Measurements from ENCODE around the gene UBE3B. TPM values are rescaled to one million over a fixed set of nuclear protein-coding genes. Genes with fewer than 3 reads are reported as not detected.

The UBE3B gene
- total RNA-seq, 1 donor from 2014 or later = 21.4 TPM

DNA sequence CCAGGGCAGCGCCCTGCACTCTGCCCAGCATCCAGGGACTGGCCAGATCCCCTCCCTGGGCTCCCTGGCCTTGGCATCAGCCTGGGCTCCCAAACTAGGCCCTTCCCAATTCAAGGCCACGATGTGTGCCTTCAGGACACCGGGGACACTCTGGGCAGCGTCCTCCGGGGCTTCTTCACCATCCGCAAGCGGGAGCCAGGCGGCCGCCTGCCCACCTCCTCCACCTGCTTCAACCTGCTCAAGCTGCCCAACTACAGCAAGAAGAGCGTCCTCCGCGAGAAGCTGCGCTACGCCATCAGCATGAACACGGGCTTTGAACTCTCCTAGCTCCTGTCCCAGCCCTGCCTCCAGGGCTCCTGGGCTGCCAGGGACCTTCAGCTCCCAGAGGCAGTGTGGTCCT is 57.0 kb downstream of the UBE3B start:
- H3K9me3 ChIP-seq (ENCODE audit: control insufficient read depth in 3 of 3, low read length in 3 of 3) = no peaks in the 10 kb centered on the region
- no peak overlapping the region for H3K9ac ChIP-seq (ENCODE audit: low read depth in 1 of 3, low read length in 3 of 3)
- H3K27me3 ChIP-seq (ENCODE audit: control insufficient read depth in 3 of 3, insufficient read depth in 3 of 3, low read length in 3 of 3) = no peaks in the 10 kb centered on the region
- no peak overlapping the region for H3K4me3 ChIP-seq (ENCODE audit: low read length in 3 of 3)
- H3K27ac ChIP-seq (ENCODE audit: low read depth, low read length) = no peak overlapping the region
- H3K36me3 ChIP-seq (ENCODE audit: control insufficient read depth in 3 of 3, insufficient read depth in 3 of 3, low read length in 3 of 3) = peaks cover 49 to 79% (median 69%) of the 10 kb centered on the region in 3 donors
- peaks cover 0 to 11% (median 0%) of the 10 kb centered on the region in 3 donors for H3K4me1 ChIP-seq (ENCODE audit: control insufficient read depth in 3 of 3, insufficient read depth in 3 of 3, low read length in 3 of 3)

DNA sequence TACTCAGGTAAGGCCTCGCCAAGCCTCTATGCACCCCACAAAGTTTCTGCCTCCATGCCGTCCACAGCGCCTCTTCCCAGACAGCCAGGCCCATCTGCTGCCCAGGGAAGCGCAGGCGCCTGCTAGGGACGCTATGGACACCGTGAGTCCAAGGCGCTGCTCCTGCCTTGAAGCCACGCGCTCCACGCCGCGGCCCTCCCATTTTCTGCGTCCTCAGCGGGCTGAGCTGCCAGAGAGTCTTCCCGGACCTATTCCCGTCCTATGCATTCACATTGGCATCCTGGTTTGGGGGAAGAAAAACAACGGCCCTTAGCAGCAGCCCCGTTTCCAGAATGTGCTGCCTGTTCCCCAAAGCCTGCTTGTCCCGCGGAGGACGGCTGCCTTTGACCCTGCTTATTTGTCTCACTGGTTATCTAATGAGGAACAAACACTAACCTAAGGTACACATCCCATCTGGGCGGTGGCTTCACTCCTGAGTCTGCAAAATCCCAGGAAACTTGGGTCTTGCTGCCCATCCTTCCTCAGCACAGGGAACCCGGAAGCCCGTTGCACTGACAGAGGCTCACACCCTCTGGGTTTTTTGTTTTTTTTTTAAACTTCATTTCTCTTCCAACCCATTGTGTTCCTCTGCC is 57.9 kb downstream of the UBE3B start:
- Histone ChIP-seq H3K4me3 (ENCODE audit: low read length in 3 of 3) (no peak overlapping the region), H3K4me1 (ENCODE audit: control insufficient read depth in 3 of 3, insufficient read depth in 3 of 3, low read length in 3 of 3) (peaks cover 0 to 7% (median 0%) of the 10 kb centered on the region in 3 donors), H3K27ac (ENCODE audit: low read depth, low read length) (no peak overlapping the region), H3K27me3 (ENCODE audit: control insufficient read depth in 3 of 3, insufficient read depth in 3 of 3, low read length in 3 of 3) (no peaks in the 10 kb centered on the region), H3K9ac (ENCODE audit: low read depth in 1 of 3, low read length in 3 of 3) (no peak overlapping the region), H3K9me3 (ENCODE audit: control insufficient read depth in 3 of 3, low read length in 3 of 3) (no peaks in the 10 kb centered on the region), H3K36me3 (ENCODE audit: control insufficient read depth in 3 of 3, insufficient read depth in 3 of 3, low read length in 3 of 3) (peaks cover 44 to 71% (median 68%) of the 10 kb centered on the region in 3 donors)

DNA sequence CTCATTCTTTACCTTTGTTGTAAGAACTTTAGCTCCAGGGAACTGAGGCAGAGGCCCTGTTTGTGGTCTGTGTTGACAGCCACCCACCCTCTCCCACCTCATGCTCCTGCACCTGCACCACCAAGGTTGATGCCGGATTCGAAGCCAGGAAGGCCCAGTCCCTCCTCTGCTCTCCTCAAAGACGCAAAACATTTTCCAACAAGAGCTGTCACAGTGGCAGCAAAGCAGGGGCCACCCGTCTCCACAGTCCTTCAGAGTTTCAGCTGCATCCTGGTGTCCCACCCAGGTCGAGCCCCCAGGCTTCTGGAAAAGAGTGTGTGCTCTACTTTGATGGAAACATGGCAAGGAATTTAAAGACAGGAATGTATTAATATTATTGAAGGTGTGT is 58.4 kb downstream of the UBE3B start:
- Histone ChIP-seq H3K9ac (ENCODE audit: low read depth in 1 of 3, low read length in 3 of 3) (no peak overlapping the region), H3K27ac (ENCODE audit: low read depth, low read length) (no peak overlapping the region), H3K27me3 (ENCODE audit: control insufficient read depth in 3 of 3, insufficient read depth in 3 of 3, low read length in 3 of 3) (no peaks in the 10 kb centered on the region), H3K36me3 (ENCODE audit: control insufficient read depth in 3 of 3, insufficient read depth in 3 of 3, low read length in 3 of 3) (peaks cover 41 to 66% (median 62%) of the 10 kb centered on the region in 3 donors), H3K4me1 (ENCODE audit: control insufficient read depth in 3 of 3, insufficient read depth in 3 of 3, low read length in 3 of 3) (peaks cover 0 to 2% (median 0%) of the 10 kb centered on the region in 3 donors), H3K4me3 (ENCODE audit: low read length in 3 of 3) (no peak overlapping the region), H3K9me3 (ENCODE audit: control insufficient read depth in 3 of 3, low read length in 3 of 3) (no peaks in the 10 kb centered on the region)

DNA sequence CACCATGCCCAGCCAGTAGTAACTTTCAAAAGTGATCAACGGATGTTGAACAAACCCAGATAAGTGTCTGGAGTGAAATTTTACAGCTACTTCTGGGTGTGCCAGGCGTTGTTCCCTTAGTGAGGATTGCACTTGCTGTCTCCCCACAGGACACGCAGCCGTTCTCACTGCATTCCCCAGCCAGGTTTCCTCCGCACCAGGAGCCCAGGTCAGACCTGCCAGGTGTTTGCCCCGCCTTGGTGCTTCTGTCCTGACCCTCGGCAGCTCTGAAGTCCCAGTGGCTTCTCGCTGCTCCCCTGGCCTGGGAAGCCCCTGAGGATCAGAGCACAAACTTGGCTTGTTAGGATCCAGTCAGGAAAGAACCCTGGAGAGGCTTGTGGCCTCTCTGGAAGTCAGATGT is 59.7 kb downstream of the UBE3B start:
- no peak overlapping the region for H3K27ac ChIP-seq (ENCODE audit: low read depth, low read length)
- peaks cover 32 to 53% (median 52%) of the 10 kb centered on the region in 3 donors for H3K36me3 ChIP-seq (ENCODE audit: control insufficient read depth in 3 of 3, insufficient read depth in 3 of 3, low read length in 3 of 3)
- H3K9me3 ChIP-seq (ENCODE audit: control insufficient read depth in 3 of 3, low read length in 3 of 3) = no peaks in the 10 kb centered on the region
- no peak overlapping the region for H3K9ac ChIP-seq (ENCODE audit: low read depth in 1 of 3, low read length in 3 of 3)
- no peaks in the 10 kb centered on the region for H3K4me1 ChIP-seq (ENCODE audit: control insufficient read depth in 3 of 3, insufficient read depth in 3 of 3, low read length in 3 of 3)
- H3K27me3 ChIP-seq (ENCODE audit: control insufficient read depth in 3 of 3, insufficient read depth in 3 of 3, low read length in 3 of 3) = no peaks in the 10 kb centered on the region
- no peak overlapping the region for H3K4me3 ChIP-seq (ENCODE audit: low read length in 3 of 3)

DNA sequence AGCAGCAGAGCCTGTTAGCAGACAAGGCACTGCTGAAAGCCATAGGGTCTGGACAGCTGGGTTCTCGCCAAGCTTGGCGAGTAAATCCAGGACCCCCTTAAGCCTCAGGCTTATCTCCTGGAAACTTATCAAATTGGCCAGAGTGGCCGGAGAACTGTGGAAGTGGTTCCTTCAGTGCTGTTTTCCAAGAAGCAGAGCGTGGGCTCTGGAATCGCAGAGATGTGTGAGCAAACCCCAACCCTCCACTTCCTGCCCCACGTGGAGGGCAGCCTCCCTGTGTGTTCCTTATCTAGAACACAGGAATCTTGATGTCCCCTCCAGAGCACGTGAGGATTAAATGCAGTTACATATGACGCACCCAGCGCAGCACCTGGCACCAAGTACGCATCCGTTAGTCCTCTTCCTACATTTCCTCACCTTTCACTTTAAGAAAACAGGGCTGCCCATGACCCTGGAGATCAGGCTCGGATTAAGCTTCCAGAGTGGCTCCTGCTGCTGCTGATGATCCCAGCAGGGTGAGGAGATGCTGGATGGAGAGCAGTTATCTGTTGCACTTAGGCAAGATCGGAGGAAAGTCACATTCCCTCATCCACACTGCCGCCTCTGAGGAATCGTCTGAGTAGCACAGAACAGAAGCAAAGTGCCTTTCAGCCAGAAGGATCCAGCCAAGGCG is 60.9 kb downstream of the UBE3B start:
- H3K4me1 ChIP-seq (ENCODE audit: control insufficient read depth in 3 of 3, insufficient read depth in 3 of 3, low read length in 3 of 3) = no peaks in the 10 kb centered on the region
- no peak overlapping the region for H3K27ac ChIP-seq (ENCODE audit: low read depth, low read length)
- no peak overlapping the region for H3K9ac ChIP-seq (ENCODE audit: low read depth in 1 of 3, low read length in 3 of 3)
- H3K27me3 ChIP-seq (ENCODE audit: control insufficient read depth in 3 of 3, insufficient read depth in 3 of 3, low read length in 3 of 3) = no peaks in the 10 kb centered on the region
- no peaks in the 10 kb centered on the region for H3K9me3 ChIP-seq (ENCODE audit: control insufficient read depth in 3 of 3, low read length in 3 of 3)
- H3K36me3 ChIP-seq (ENCODE audit: control insufficient read depth in 3 of 3, insufficient read depth in 3 of 3, low read length in 3 of 3) = peaks cover 23 to 42% (median 40%) of the 10 kb centered on the region in 3 donors
- H3K4me3 ChIP-seq (ENCODE audit: low read length in 3 of 3) = no peak overlapping the region

DNA sequence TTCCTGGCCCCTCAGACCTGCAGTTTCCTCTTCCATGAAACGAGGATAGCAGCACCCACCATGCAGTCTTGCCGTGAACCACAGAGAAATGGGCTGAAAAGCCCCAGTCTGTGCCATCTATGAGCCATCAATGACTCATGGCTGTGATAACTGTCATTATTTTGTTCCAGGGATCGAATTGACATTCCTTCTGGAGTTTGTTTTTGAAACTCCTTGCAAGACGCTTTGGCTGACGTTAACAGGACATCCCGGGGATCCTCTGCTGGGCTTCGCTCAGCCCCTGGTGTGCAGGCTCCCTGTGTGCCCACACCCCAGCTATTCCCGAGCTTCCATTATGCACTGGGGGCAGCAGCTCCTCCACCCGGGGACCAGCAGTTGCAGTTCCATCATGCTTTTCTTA is 62.1 kb downstream of the UBE3B start:
- Histone ChIP-seq H3K4me1 (ENCODE audit: control insufficient read depth in 3 of 3, insufficient read depth in 3 of 3, low read length in 3 of 3) (peaks cover 0 to 1% (median 0%) of the 10 kb centered on the region in 3 donors), H3K9ac (ENCODE audit: low read depth in 1 of 3, low read length in 3 of 3) (no peak overlapping the region), H3K4me3 (ENCODE audit: low read length in 3 of 3) (no peak overlapping the region), H3K36me3 (ENCODE audit: control insufficient read depth in 3 of 3, insufficient read depth in 3 of 3, low read length in 3 of 3) (peaks cover 13 to 32% (median 30%) of the 10 kb centered on the region in 3 donors), H3K27ac (ENCODE audit: low read depth, low read length) (no peak overlapping the region), H3K27me3 (ENCODE audit: control insufficient read depth in 3 of 3, insufficient read depth in 3 of 3, low read length in 3 of 3) (no peaks in the 10 kb centered on the region), H3K9me3 (ENCODE audit: control insufficient read depth in 3 of 3, low read length in 3 of 3) (no peaks in the 10 kb centered on the region)

DNA sequence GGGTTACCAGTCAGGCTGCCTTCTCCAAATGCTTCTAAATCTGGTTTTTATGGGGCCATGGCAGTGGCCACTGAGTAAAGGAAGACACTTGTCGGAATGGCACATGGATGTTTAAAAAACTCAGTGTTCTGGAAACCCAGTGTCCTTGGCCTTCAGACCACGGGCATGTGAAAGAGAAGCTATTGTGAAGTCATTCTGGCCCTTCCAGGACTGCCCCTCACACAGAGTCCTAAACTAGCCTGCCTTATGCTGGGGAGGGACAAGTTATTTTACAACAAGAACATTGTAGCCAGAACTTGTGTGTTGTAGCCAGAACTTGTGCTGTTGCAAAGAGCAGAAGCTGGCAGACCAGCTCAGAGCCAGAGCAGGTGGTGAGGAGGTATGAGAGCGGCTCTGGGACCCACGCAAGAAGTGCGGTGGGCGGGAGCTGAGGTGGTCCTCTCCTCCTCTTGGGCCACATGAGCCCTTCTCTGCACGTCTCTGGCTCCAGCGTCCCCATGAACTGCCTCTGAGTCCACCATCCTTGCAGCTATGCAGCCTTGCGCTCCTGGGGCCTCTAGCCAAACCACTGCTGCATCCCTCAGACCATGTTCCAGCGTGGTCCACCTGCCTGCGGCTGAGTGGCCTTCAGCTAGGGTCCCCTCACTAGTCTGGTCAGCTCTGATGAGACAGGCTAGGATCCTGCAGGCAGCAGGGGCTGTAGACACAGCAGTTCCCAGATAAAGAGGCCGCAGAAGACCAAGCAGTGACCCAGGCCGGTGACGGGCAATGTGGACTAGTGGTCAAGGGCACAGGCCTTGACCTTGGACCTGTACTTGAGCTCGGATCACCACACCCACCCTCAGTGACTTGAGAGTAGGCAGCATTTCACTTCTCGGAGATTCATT is 63.3 kb downstream of the UBE3B start:
- no peak overlapping the region for H3K27ac ChIP-seq (ENCODE audit: low read depth, low read length)
- H3K27me3 ChIP-seq (ENCODE audit: control insufficient read depth in 3 of 3, insufficient read depth in 3 of 3, low read length in 3 of 3) = no peaks in the 10 kb centered on the region
- no peak overlapping the region for H3K9ac ChIP-seq (ENCODE audit: low read depth in 1 of 3, low read length in 3 of 3)

DNA sequence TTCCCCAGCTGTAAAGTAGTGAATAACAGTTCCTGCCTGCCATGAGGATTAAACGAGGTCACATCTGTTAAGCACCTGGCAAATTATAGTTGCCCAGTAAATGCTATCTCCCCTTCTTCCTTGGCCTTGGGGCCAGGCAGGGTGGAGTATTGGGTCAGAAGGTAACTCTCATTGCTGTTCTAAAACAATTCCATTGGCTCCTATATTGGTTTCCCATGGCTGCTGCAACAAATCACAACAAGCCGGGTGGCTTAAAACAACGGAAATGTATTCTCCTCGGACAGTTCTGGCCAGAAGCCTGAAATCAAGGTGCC is 63.9 kb downstream of the UBE3B start:
- Histone ChIP-seq H3K4me1 (ENCODE audit: control insufficient read depth in 3 of 3, insufficient read depth in 3 of 3, low read length in 3 of 3) (peaks cover 9 to 10% (median 9%) of the 10 kb centered on the region in 3 donors), H3K4me3 (ENCODE audit: low read length in 3 of 3) (no peak overlapping the region), H3K36me3 (ENCODE audit: control insufficient read depth in 3 of 3, insufficient read depth in 3 of 3, low read length in 3 of 3) (peaks cover 4 to 16% (median 14%) of the 10 kb centered on the region in 3 donors), H3K27ac (ENCODE audit: low read depth, low read length) (no peak overlapping the region), H3K9ac (ENCODE audit: low read depth in 1 of 3, low read length in 3 of 3) (no peak overlapping the region), H3K9me3 (ENCODE audit: control insufficient read depth in 3 of 3, low read length in 3 of 3) (no peaks in the 10 kb centered on the region), H3K27me3 (ENCODE audit: control insufficient read depth in 3 of 3, insufficient read depth in 3 of 3, low read length in 3 of 3) (no peaks in the 10 kb centered on the region)

More for the DNA sequence above, 63.3 kb downstream of the UBE3B start:
- Histone ChIP-seq H3K36me3 (ENCODE audit: control insufficient read depth in 3 of 3, insufficient read depth in 3 of 3, low read length in 3 of 3) (peaks cover 5 to 19% (median 19%) of the 10 kb centered on the region in 3 donors), H3K9me3 (ENCODE audit: control insufficient read depth in 3 of 3, low read length in 3 of 3) (no peaks in the 10 kb centered on the region), H3K4me1 (ENCODE audit: control insufficient read depth in 3 of 3, insufficient read depth in 3 of 3, low read length in 3 of 3) (peaks cover 9 to 10% (median 9%) of the 10 kb centered on the region in 3 donors), H3K4me3 (ENCODE audit: low read length in 3 of 3) (no peak overlapping the region)

DNA sequence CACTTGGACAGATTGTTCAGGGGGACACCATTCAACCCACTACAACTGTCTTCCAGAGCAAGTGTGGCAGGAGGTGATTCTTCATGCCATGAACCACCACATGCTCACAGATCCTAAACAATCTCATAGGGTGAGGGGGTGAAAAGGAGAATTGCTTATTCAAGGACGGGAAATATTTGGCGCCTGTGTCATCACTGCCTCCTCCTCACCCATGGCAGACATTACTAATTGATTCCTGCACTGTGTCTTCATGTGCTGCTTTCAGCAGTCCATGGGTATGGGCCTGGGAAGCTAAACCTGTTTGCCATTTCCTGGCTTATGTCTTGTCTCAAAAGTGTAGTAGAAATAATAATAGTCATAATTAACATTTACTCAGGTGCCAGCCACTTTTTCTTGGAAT is 64.6 kb downstream of the UBE3B start:
- Histone ChIP-seq H3K9ac (ENCODE audit: low read depth in 1 of 3, low read length in 3 of 3) (no peak overlapping the region), H3K4me1 (ENCODE audit: control insufficient read depth in 3 of 3, insufficient read depth in 3 of 3, low read length in 3 of 3) (peaks cover 9 to 10% (median 9%) of the 10 kb centered on the region in 3 donors)

More for the DNA sequence above, 64.6 kb downstream of the UBE3B start:
- H3K27ac ChIP-seq (ENCODE audit: low read depth, low read length) = no peak overlapping the region
- peaks cover 4 to 11% (median 9%) of the 10 kb centered on the region in 3 donors for H3K36me3 ChIP-seq (ENCODE audit: control insufficient read depth in 3 of 3, insufficient read depth in 3 of 3, low read length in 3 of 3)
- no peaks in the 10 kb centered on the region for H3K9me3 ChIP-seq (ENCODE audit: control insufficient read depth in 3 of 3, low read length in 3 of 3)
- peaks cover 0 to under 1% (median 0%) of the 10 kb centered on the region in 3 donors for H3K27me3 ChIP-seq (ENCODE audit: control insufficient read depth in 3 of 3, insufficient read depth in 3 of 3, low read length in 3 of 3)
- H3K4me3 ChIP-seq (ENCODE audit: low read length in 3 of 3) = no peak overlapping the region
